GM10847 (cell line): ENCODE data around the gene PPP6R1.

Experiments used
- POLR2A ChIP-seq: IDR thresholded peaks from 2 replicates; pipeline ENCODE4 v1.6.1; 2011; ENCODE audit not compliant: insufficient read length; ENCODE audit errors: extremely low read depth

PPP6R1 gene

DNA sequence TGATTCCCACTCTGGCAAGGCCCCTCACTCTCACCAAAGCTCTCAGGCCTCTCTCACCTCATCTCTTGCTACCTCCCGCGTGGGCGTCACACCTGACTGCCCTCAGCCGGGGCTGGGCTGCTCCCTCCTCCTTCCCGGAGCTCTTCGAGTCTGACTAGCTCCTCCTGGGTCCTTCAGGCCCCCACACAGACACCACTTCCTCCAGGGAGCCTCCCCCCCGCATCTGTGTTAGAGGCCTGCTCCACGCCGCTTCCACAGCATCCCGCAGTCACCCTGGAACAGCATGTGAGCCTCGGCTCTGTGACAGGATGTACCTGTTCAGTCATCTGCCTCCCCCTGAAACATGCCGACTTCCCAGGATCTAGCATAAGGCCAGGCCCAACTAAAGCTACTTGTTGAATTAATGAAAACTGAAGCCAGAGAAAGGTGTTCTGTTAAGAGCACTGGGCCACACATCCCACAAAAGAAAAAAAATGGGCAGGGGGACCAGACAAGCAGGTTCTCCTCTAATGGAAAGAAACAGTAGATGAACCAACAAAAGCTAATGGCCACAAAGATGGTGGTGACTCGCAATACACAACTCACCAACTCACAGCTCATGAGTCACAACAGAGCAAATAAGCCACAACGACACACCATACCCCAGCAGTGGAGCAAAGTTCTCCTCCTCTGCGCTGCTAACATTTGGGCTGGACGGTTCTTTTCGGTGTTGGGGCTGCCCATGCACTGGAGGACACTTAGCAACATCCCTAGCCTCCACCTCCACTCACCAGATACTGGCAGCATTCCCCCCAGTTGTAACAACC lies 3.0 kb downstream of the PPP6R1 start:
- TF ChIP-seq POLR2A, result peak; percentile 23

- no peak for TF ChIP-seq POLR2A
These were observed 4.2 kb downstream of the PPP6R1 start for GRCh38 chr19:55254625-55254977.

DNA sequence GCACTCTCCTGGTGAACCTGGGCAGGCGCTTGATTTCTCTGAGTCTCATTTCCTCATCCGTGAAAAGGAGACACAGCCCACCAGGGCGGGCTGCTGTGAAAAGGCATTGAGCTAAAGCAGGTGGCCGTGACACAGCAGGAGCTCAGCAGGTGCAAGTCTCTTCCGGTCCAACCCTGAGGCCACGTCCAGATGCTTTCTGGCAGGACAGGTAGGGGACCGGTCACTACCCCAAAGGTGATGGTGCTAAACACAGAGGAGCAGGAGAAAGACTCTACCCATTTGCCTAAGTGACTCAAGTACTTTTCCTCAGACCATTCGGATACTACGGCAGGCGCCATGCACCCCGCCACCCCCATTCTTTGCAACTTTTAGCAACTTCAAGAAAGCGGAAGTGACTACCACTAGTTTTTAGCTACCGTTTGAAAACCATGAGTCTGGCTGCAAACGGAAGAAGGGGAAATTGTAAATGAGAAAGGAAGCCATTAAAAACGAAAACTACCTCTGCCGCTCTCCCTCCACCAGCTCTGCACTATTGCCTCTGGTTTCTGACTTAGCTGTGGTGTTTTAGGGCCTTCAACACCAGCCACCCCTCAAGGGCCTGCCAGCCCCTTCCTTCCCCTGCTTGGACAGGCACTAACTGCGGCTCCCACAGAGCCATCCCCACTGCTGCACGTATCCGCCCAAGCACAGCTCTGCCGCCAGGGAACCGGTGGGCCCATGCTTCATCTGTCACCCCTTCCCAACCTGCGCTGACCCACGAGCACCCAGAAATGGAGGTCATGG lies 4.8 kb downstream of the PPP6R1 start:
- peak; percentile 19 for TF ChIP-seq POLR2A

- no peak for TF ChIP-seq POLR2A
These were observed 5.8 kb downstream of the PPP6R1 start for GRCh38 chr19:55252760-55253663.

DNA sequence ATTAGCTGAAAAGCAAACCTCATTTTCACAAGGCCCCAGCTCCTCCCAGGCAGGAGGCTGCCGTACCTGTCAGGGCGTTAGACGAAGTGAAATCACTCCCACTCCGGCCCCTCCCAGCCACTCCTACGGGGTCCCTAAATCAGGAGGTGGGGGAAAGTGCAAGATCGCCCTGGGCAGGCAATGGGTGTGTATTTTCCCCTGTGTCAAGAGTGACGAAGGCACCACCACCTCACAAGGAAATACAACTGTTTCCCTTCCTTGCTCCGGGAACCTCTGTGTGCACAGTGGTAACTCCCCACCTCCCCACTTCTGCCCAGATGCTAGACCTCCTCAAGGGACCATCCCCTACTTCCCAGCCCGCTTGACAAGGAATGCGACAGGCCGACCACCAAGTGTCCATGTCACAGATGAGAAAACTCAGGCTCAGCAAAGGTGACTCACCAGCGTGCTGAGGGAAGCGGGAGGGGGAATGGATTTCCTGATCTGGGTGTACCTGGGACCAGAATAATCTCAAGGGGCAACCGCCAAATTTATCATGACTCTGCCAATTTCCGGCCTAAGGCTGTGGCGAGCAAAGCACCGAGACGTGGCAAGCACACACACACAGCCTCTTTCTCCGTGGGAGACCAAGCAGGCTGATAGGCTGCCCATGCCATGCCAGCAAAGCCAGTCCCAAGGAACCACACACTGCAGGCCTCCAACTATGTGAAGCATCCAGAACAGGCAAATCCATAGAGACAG lies 7.3 kb downstream of the PPP6R1 start:
- no peak for TF ChIP-seq POLR2A

- TF ChIP-seq POLR2A, result no peak
These were observed 8.4 kb downstream of the PPP6R1 start for GRCh38 chr19:55250262-55251036.

- no peak for TF ChIP-seq POLR2A
These were observed 9.0 kb downstream of the PPP6R1 start for GRCh38 chr19:55249841-55250240.

- TF ChIP-seq POLR2A, result no peak
These were observed 10.1 kb downstream of the PPP6R1 start for GRCh38 chr19:55248704-55249103.

- no peak for TF ChIP-seq POLR2A
These were observed 10.6 kb downstream of the PPP6R1 start for GRCh38 chr19:55248166-55248675.

DNA sequence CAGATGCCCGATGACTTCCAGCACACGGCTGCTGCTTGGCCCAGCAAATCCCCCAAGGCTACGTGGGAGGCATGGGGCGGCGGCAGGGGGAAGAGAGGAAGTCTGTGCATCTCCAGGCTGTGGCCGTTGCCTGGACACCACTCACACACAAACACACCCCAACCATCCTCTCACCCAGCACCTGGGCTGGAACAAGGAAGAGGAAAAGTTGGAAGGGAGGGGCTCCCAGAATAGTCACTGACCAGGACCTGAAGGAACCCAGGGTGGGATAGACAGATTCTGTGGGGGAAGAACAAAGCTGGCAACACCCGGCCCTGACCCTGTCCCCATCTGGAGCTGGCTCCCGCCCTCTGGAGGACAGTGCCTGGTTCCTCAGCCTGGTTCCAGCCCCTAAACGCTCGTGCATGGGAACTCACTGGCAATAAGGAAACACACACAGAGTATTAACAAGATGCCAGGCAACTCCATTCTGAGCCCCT lies 11.2 kb downstream of the PPP6R1 start:
- TF ChIP-seq POLR2A, result no peak

- TF ChIP-seq POLR2A, result no peak
These were observed 12.1 kb downstream of the PPP6R1 start for GRCh38 chr19:55246462-55247451.

- no peak for TF ChIP-seq POLR2A
These were observed 13.4 kb downstream of the PPP6R1 start for GRCh38 chr19:55245236-55245904.

DNA sequence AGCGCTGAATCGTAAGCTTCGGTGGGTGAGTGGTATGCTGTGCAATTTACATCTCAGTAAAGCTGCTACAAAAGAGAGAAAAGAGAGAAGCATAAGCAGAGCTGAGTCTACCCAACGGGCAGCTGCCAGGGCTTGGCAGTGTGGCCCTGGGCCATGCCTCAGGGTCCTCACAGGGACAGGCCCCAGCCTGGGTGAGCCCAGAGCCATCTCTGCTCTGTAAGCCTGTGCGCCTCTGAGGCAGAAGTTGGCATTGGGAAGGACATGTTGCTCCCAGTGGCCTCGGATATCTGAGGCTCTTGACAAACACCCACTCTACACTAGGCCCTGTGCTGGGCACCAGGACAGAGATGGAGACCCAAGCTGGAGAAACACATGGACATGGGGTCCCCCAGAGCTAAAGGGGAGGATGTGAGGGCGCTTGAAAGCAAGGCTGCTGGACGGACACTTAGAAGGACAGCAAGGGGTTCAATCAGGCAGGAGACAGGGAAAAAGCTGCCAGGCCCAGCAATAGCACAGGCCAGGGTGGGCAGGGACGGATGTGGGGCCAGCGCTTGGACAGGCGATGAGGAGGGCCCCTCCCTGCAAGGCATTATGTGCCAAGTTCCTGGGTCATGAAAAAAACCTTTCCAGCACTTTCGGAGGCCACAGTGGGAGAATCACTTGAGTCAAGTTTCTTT lies 14.7 kb downstream of the PPP6R1 start:
- no peak for TF ChIP-seq POLR2A
